Vagina (tissue), 2 donors: ENCODE measurements around the gene HYKK.

Experiments used
- POLR2A ChIP-seq, 2 donors: fragments of 450-650 bp; IDR thresholded peaks; one replicate each; pipeline ENCODE4 v1.6.1; 2017; ENCODE audit warnings: antibody characterized with exemption in 2 of 2, mild to moderate bottlenecking in 2 of 2, moderate library complexity in 2 of 2
- TF ChIP-seq, protein P1 (sequence below), 3 experiments: fragments of 450-650 bp in 2 of 3; fragments of 200-600 bp in 1 of 3; sonication (generic) in 1 of 3; IDR thresholded peaks; one replicate each; pipeline ENCODE4 v1.5.1; 2017 to 2019; ENCODE audit warnings: antibody characterized with exemption in 3 of 3, mild to moderate bottlenecking in 2 of 3, moderate library complexity in 2 of 3

DNA sequence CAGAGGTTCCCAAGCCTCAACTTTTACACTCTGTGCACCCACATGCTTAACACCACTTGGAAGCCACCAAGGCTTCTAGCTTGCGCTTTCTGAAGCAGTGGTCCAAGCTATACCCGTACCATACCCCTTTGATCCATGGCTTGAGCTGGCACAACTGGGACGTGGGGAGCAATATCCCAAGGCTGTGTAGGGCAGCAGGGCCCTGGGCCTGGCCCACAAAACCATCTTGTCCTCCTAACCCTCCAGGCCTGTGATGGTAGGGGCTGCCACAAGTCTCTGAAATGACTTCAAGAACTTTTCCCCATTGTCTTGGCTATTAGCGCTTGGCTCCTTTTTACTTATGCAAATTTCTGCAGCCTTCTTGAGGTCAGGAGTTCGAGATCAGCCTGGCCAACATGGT, 16.9 kb downstream of the HYKK start:
- TF ChIP-seq POLR2A (IDR thresholded peaks at IDR 0.05) = no peak
- TF ChIP-seq, protein P1, sequence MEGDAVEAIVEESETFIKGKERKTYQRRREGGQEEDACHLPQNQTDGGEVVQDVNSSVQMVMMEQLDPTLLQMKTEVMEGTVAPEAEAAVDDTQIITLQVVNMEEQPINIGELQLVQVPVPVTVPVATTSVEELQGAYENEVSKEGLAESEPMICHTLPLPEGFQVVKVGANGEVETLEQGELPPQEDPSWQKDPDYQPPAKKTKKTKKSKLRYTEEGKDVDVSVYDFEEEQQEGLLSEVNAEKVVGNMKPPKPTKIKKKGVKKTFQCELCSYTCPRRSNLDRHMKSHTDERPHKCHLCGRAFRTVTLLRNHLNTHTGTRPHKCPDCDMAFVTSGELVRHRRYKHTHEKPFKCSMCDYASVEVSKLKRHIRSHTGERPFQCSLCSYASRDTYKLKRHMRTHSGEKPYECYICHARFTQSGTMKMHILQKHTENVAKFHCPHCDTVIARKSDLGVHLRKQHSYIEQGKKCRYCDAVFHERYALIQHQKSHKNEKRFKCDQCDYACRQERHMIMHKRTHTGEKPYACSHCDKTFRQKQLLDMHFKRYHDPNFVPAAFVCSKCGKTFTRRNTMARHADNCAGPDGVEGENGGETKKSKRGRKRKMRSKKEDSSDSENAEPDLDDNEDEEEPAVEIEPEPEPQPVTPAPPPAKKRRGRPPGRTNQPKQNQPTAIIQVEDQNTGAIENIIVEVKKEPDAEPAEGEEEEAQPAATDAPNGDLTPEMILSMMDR (IDR thresholded peaks at IDR 0.05) = no peak
